ENCODE results near the gene MRPS2. TPM values are rescaled to one million over a fixed set of nuclear protein-coding genes. Genes with fewer than 3 reads are reported as not detected.
"Not testable (repeated sequence)": the region's sequence is repeated elsewhere in the genome, so short reads cannot be mapped to it uniquely, and the experiment has no call there.

MRPS2 gene
- total and polyA plus RNA-seq, 7 donors: 30.0 to 61.6 (median 37.7) TPM

DNA sequence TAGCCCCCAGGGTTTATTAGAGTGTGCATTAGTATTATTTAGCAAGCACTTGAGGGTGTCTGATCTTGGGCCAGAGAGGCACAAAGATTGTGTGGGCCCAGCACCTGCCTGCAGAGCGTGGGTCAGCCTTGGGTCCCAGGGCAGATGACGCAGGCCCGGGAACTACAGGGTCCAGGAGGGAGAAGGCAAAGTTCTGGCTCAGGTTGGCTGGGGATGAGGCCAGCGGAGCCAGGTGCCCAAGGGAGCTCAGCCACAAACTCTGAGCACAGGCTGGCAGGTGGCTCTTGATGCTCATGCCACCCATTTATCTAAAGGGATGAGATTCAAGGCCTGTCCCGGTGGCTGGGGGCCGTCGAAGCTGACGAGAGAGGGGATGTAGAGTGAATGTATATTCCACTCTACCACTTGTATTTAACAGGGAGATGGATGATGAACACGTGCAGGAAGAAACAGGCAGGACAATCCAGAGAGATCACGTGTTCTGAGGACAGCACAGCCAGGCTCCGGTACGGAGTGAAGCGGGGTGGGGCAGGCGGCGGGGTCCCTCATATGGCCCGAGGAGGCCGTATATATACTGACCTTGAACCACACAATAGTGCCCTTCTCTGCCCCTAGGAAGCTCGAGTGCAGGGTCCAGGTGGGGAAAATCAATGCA, 44.6 kb downstream of the MRPS2 start:
- H3K4me1 ChIP-seq: no peaks in the 10 kb centered on the region
- WGBS, 2 donors: 72 to 79% methylated on average over 18 of the region's 18 CpGs
- H3K36me3 ChIP-seq: no peaks in the 10 kb centered on the region
- DNase-seq: peak; percentile 29
- no peaks in the 10 kb centered on the region for H3K27me3 ChIP-seq
- H3K27ac ChIP-seq: no peak overlapping the region
- TF ChIP-seq, protein P1, sequence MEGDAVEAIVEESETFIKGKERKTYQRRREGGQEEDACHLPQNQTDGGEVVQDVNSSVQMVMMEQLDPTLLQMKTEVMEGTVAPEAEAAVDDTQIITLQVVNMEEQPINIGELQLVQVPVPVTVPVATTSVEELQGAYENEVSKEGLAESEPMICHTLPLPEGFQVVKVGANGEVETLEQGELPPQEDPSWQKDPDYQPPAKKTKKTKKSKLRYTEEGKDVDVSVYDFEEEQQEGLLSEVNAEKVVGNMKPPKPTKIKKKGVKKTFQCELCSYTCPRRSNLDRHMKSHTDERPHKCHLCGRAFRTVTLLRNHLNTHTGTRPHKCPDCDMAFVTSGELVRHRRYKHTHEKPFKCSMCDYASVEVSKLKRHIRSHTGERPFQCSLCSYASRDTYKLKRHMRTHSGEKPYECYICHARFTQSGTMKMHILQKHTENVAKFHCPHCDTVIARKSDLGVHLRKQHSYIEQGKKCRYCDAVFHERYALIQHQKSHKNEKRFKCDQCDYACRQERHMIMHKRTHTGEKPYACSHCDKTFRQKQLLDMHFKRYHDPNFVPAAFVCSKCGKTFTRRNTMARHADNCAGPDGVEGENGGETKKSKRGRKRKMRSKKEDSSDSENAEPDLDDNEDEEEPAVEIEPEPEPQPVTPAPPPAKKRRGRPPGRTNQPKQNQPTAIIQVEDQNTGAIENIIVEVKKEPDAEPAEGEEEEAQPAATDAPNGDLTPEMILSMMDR (IDR thresholded peaks at IDR 0.05): no peak
- TF ChIP-seq POLR2A (IDR thresholded peaks at IDR 0.05) (no peak), POLR2AphosphoS5 (IDR thresholded peaks at IDR 0.05) (no peak), EP300 (IDR thresholded peaks at IDR 0.05) (no peak)
- intact Hi-C loops (cut with DNase I): no loop called here
- H3K9me3 ChIP-seq: peaks cover 0 to 1% (median 0%) of the 10 kb centered on the region in 4 donors
- H3K4me3 ChIP-seq: no peak overlapping the region

DNA sequence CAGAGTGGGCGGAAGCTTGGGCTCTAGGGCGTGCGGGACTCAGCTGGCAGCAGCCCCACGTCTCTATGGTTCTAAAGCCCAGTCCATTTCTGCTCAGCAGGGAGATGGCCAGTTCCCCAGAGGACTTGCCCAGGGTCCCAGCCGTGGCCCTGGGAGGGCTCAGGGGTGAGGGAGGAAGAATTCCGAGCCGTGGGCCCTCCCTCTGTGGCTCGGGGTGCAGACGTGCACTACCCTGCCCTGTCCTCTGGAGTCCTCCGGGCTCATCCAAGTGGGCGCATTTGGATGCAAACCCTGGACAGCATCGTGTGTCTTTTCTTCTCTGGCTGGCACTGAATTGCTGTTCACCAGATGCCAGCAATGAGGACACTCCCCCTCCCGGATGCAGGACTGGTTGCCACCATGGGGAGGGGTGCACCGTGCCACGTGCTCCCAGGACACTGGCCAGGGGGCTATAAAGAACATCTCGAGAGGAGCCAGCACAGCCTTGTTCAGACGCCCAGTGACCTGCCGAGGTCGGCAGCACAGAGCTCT, 45.2 kb downstream of the MRPS2 start, which contains the start of gene OBP2A:
Gene OBP2A, plus strand, starts transcription at position 481 of the 531 bp plus-strand sequence. CDS start 55 bp downstream, outside the sequence.
- intact Hi-C loops (cut with DNase I); H3K27me3 ChIP-seq: not testable (repeated sequence)

DNA sequence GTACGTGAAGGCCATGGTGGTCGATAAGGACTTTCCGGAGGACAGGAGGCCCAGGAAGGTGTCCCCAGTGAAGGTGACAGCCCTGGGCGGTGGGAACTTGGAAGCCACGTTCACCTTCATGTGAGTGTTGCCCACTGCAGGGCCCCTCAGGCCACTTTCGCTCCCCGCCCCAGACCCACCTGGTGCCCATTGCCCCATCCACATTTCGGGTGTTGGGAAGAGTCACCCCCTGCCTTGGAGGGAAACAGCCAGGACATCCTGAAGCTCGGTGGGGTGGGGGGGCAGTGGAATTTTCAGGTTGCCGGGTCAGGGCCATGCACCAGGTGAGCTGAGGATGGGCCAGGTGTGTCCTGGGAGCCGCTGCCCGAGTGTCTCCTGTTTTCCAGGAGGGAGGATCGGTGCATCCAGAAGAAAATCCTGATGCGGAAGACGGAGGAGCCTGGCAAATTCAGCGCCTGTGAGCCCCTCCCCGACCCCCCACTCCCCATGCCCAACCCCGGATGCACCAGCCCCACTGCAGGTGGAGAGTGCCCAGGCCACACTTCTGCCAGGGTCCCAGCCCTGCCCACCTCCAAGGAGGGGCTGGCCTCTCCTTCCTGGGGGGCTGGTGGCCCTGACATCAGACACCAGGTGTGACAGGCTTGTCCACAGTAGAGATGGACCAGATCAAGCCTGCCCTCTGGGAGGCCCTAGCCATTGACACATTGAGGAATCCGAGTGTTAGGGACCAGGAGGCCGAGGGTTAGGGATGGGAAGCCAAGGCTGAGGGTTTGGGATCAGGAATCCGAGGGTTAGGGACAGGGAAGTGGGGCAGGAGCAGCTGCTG, 46.5 kb downstream of the MRPS2 start:
- H3K27ac ChIP-seq; H3K27me3 ChIP-seq; H3K4me3 ChIP-seq; H3K9me3 ChIP-seq; H3K4me1 ChIP-seq; intact Hi-C loops (cut with DNase I); H3K36me3 ChIP-seq: not testable (repeated sequence)
- peak; percentile 30 for DNase-seq
- WGBS, 2 donors: 71 to 86% methylated on average over 20 of the region's 21 CpGs

More for the DNA sequence above, 45.2 kb downstream of the MRPS2 start, which contains the start of gene OBP2A:
- H3K36me3 ChIP-seq, H3K27ac ChIP-seq, H3K9me3 ChIP-seq, H3K4me3 ChIP-seq, H3K4me1 ChIP-seq: not testable (repeated sequence)
- peak; percentile 21 for DNase-seq
- WGBS, 2 donors: 67 to 71% methylated on average over 15 of the region's 19 CpGs

DNA sequence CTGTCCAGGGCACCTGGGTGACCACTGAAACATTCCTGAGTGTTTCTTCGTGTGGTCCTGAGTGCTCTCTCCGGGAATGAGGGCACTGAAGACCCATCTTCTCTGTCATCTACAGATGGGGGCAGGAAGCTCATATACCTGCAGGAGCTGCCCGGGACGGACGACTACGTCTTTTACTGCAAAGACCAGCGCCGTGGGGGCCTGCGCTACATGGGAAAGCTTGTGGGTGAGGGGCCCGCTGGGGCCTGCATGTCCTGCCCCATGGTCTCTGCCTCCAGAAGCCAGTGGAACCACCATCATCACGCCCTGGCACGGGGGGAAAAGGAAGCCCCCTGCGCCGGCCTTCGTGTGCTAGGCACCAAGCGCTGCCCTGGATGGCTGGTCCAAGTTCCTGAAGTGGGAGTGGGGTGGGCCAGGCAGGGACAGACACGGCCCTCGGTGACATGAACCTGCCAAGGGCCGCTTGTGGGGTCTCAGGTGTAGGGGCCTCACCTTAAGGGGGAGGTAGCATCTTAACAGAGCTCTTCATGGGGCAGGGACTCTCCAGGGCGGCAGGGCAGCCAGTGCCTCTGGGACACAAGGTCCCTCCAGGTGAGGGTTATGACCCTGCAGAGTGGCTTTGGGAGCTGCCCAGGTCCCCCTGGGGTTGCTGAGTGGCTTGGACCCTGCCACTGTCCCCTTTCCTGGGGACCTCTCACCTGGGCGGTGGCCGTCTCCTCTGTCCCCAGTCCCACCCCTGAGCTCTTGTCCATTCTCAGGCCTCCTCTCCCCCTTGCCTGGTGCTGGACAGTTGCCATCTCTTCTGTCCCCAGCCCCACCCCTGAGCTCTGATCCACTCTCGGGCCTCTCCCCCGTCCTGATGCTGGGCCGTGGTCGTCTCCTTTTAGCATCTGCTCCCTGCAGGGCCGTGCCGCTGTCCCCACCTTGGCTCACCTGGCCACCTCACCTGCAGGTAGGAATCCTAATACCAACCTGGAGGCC, 47.6 kb downstream of the MRPS2 start:
- H3K4me3 ChIP-seq: no peak overlapping the region
- peak; percentile 54 for DNase-seq
- H3K4me1 ChIP-seq: no peaks in the 10 kb centered on the region
- intact Hi-C loops (cut with DNase I): no loop called here
- peaks cover 0 to 1% (median 0%) of the 10 kb centered on the region in 4 donors for H3K9me3 ChIP-seq
- H3K36me3 ChIP-seq: no peaks in the 10 kb centered on the region
- 69 to 78% methylated on average over 28 of the region's 28 CpGs for WGBS, 2 donors
- TF ChIP-seq POLR2A (IDR thresholded peaks at IDR 0.05) (no peak), POLR2AphosphoS5 (IDR thresholded peaks at IDR 0.05) (no peak), EP300 (IDR thresholded peaks at IDR 0.05) (no peak)
- TF ChIP-seq, protein P1 (IDR thresholded peaks at IDR 0.05): no peak
- H3K27me3 ChIP-seq: no peaks in the 10 kb centered on the region
- H3K27ac ChIP-seq: no peak overlapping the region

DNA sequence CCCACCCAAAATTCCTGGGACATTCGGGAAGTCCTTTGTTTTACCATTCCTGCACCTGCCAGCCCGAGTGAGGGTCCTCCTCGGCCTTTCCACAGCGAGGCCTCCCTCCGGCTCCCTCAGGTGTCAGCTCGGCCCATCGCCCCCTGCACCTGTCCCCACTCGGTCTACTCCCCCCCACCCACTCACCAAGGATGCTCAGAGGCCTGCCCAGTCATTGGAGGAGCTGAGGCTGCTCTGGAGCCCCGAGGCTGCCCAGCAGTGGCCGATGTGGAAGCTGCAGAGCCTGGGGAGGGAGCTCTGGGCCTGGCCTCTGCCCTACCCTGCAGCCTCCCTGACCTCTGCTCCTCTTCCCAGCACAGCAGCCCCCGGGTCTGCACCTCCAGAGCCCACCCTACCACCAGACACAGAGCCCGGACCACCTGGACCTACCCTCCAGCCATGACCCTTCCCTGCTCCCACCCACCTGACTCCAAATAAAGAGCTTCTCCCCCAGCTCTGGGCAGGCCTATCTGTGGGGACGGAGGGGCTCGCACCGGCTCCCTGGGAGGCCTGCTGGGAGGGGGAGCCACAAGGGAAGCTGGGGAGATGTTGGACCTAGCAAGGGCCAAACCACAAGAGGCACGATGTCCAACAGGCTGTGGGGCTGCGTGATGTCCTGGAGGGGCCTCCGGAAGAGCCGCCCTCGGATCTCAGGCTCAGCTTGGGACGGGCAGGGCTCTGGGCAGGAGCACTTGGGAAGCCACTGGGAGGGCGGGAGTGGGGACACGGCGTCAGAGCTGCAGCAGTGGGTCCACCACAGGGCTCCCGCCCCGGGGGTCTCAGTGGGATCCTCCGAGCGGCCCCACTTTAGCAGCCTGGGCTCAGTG, 49.2 kb downstream of the MRPS2 start:
- H3K4me1 ChIP-seq; H3K9me3 ChIP-seq; DNase-seq; intact Hi-C loops (cut with DNase I); H3K36me3 ChIP-seq; H3K4me3 ChIP-seq; H3K27ac ChIP-seq; H3K27me3 ChIP-seq: not testable (repeated sequence)
- 75 to 81% methylated on average over 27 to 28 of the region's 28 CpGs for WGBS, 2 donors

Measured in sigmoid colon (tissue), 7 donors.